ENCODE results near the gene OMP. TPM values are rescaled to one million over a fixed set of nuclear protein-coding genes. Genes with fewer than 3 reads are reported as not detected.

The OMP gene
- total and polyA plus RNA-seq, 2 donors (not counting 1 experiment from before 2014, with no cell fraction given), result not detected

DNA sequence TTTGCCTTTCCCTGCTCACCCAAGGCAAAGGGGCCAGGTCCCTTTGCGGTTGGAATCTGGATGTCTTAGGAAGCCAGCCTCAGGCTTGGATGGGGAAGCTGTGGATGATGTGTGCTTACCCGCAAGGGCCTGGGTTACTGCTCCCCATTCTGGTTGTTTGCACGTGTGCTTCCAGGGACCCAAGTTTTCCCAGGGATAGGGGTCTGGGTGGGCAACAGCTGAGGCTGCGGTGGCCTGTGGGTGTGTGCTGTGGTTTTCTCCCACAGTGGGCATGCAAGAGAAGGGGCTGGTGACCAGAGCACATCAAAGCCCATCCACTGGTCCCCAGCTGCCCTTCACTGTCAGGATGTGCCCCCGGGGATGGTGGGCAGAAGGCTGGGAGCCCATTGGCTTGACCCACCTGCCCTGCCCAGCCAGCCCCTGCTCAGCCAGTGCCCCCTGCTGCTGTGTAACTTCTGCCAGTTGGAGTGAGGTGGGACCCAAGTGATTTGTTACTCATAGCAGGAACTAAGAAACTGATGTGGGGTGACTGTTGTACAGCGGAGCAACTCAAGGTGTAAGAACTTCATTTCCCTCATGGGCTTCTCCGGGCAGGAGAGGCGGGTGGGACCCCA is 32.6 kb upstream of the OMP start:
- no peak for ATAC-seq (ENCODE audit: low read depth)

DNA sequence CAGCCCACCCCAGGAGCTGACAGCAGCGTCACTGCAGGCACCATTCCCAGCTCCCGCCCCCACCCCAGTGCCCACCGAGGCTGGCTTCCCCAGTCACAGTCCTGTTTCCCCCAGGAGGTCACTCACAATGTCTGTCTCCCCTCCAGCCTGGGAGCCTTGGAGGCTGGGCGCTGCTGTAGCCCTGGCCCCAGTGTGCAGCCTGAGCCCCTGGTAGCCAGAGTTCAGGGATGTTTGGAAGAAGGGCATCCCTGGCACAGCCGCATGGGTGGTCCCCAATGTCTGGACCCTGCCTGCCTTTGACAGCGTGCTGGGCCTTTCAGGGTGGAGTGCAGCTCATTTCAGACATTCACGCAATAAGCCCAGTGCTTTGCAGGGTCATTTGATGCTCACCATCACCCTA is 31.6 kb upstream of the OMP start:
- WGBS (ENCODE audit: insufficient coverage), result 91% methylated on average over 7 of the region's 7 CpGs
- Histone ChIP-seq H3K4me3 (ENCODE audit: control extremely low read depth in 1 of 5, extremely low read depth in 1 of 5, insufficient read depth in 1 of 5, low read depth in 2 of 5, low read length in 4 of 5) (no peak overlapping the region), H3K27me3 (replicated peaks in 1 of 4; ENCODE audit: control extremely low read depth in 1 of 4, control insufficient read depth in 3 of 4, insufficient read depth in 4 of 4, low read length in 3 of 4) (peaks cover 0 to 3% (median 0%) of the 10 kb centered on the region in 4 experiments), H3K9ac (ENCODE audit: low read length) (no peak overlapping the region), H3K9me3 (ENCODE audit: control extremely low read depth in 1 of 3, control insufficient read depth in 2 of 3, insufficient read depth in 1 of 3, low read length in 2 of 3) (no peaks in the 10 kb centered on the region), H3K79me2 (ENCODE audit: control insufficient read depth, insufficient read depth, low read length) (no peaks in the 10 kb centered on the region), H4K20me1 (ENCODE audit: control insufficient read depth, insufficient read depth, low read length, poor library complexity, severe bottlenecking) (no peaks in the 10 kb centered on the region), H3K4me2 (replicated peaks; ENCODE audit: low read depth, low read length, poor library complexity, severe bottlenecking) (no peak overlapping the region), H2AFZ (ENCODE audit: insufficient read depth, low read depth, low read length, poor library complexity, severe bottlenecking) (no peak overlapping the region), H3K36me3 (replicated peaks in 1 of 2; ENCODE audit: control extremely low read depth in 1 of 2, control insufficient read depth in 1 of 2, extremely low read depth in 1 of 2, insufficient read depth in 2 of 2, low read length in 1 of 2) (no peaks in the 10 kb centered on the region), H3K4me1 (ENCODE audit: control insufficient read depth in 2 of 2, insufficient read depth in 2 of 2, low read length in 2 of 2) (peaks cover 6 to 18% of the 10 kb centered on the region in 2 donors), H3K27ac (ENCODE audit: low read length in 2 of 2) (no peak overlapping the region)
- no peaks in the 10 kb centered on the region for H3K9me3 Mint-ChIP-seq (ENCODE audit: insufficient read depth)
- intact Hi-C loops (cut with micrococcal nuclease), result no loop called here
- ChIA-PET CTCF (no interaction called here), POLR2A (no interaction called here)
- DNase-seq (no peak), ATAC-seq (ENCODE audit: low read depth) (no peak)
- no peak overlapping the region for H3K4me3 Mint-ChIP-seq
- peaks cover 7% of the 10 kb centered on the region for H3K27me3 Mint-ChIP-seq
- H3K27ac Mint-ChIP-seq, result no peak overlapping the region
- TF ChIP-seq, protein P1, sequence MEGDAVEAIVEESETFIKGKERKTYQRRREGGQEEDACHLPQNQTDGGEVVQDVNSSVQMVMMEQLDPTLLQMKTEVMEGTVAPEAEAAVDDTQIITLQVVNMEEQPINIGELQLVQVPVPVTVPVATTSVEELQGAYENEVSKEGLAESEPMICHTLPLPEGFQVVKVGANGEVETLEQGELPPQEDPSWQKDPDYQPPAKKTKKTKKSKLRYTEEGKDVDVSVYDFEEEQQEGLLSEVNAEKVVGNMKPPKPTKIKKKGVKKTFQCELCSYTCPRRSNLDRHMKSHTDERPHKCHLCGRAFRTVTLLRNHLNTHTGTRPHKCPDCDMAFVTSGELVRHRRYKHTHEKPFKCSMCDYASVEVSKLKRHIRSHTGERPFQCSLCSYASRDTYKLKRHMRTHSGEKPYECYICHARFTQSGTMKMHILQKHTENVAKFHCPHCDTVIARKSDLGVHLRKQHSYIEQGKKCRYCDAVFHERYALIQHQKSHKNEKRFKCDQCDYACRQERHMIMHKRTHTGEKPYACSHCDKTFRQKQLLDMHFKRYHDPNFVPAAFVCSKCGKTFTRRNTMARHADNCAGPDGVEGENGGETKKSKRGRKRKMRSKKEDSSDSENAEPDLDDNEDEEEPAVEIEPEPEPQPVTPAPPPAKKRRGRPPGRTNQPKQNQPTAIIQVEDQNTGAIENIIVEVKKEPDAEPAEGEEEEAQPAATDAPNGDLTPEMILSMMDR (IDR thresholded peaks at IDR 0.05), result no peak
- TF ChIP-seq EZH2 (IDR thresholded peaks at IDR 0.05; ENCODE audit: borderline replicate concordance, insufficient read depth, low read depth, low read length, poor library complexity, severe bottlenecking), result no peak
- peaks cover 10% of the 10 kb centered on the region for H3K4me1 Mint-ChIP-seq

More for the DNA sequence above, 32.6 kb upstream of the OMP start:
- H3K27ac ChIP-seq (ENCODE audit: low read length in 2 of 2), result no peak overlapping the region
- H3K4me3 Mint-ChIP-seq, result no peak overlapping the region
- no peak for TF ChIP-seq EZH2 (IDR thresholded peaks at IDR 0.05; ENCODE audit: borderline replicate concordance, insufficient read depth, low read depth, low read length, poor library complexity, severe bottlenecking)
- TF ChIP-seq, protein P1 (IDR thresholded peaks at IDR 0.05), result no peak
- H3K4me1 Mint-ChIP-seq, result peaks cover 17% of the 10 kb centered on the region
- H3K9me3 ChIP-seq (ENCODE audit: control extremely low read depth in 1 of 3, control insufficient read depth in 2 of 3, insufficient read depth in 1 of 3, low read length in 2 of 3), result no peaks in the 10 kb centered on the region
- H2AFZ ChIP-seq (ENCODE audit: insufficient read depth, low read depth, low read length, poor library complexity, severe bottlenecking), result no peak overlapping the region
- H3K9ac ChIP-seq (ENCODE audit: low read length), result no peak overlapping the region
- intact Hi-C loops (cut with micrococcal nuclease), result loop anchor here (5.0 kb wide), 3 partner anchors 342 to 927 kb away; partner anchors contain the start of gene PAK1
- no peaks in the 10 kb centered on the region for H3K9me3 Mint-ChIP-seq (ENCODE audit: insufficient read depth)
- no peak for DNase-seq
- CTCF ChIA-PET, result interaction anchor here (0.8 kb wide), 1 partner anchor 21 kb away, joined by 3 read pairs; no protein-coding TSS in a partner anchor
- peaks cover 11 to 23% of the 10 kb centered on the region in 2 donors for H3K4me1 ChIP-seq (ENCODE audit: control insufficient read depth in 2 of 2, insufficient read depth in 2 of 2, low read length in 2 of 2)
- WGBS (ENCODE audit: insufficient coverage), result 89% methylated on average over 5 of the region's 8 CpGs
- peaks cover 7% of the 10 kb centered on the region for H3K27me3 Mint-ChIP-seq
- no peaks in the 10 kb centered on the region for H4K20me1 ChIP-seq (ENCODE audit: control insufficient read depth, insufficient read depth, low read length, poor library complexity, severe bottlenecking)
- POLR2A ChIA-PET, result interaction anchor here (0.7 kb wide), 1 partner anchor 23 kb away, joined by 3 read pairs; no protein-coding TSS in a partner anchor
- H3K27me3 ChIP-seq (replicated peaks in 1 of 4; ENCODE audit: control extremely low read depth in 1 of 4, control insufficient read depth in 3 of 4, insufficient read depth in 4 of 4, low read length in 3 of 4), result peaks cover 0 to 3% (median 0%) of the 10 kb centered on the region in 4 experiments
- H3K79me2 ChIP-seq (ENCODE audit: control insufficient read depth, insufficient read depth, low read length), result no peaks in the 10 kb centered on the region
- H3K27ac Mint-ChIP-seq, result no peak overlapping the region
- no peaks in the 10 kb centered on the region for H3K36me3 ChIP-seq (replicated peaks in 1 of 2; ENCODE audit: control extremely low read depth in 1 of 2, control insufficient read depth in 1 of 2, extremely low read depth in 1 of 2, insufficient read depth in 2 of 2, low read length in 1 of 2)
- H3K4me3 ChIP-seq (ENCODE audit: control extremely low read depth in 1 of 5, extremely low read depth in 1 of 5, insufficient read depth in 1 of 5, low read depth in 2 of 5, low read length in 4 of 5), result no peak overlapping the region
- H3K4me2 ChIP-seq (replicated peaks; ENCODE audit: low read depth, low read length, poor library complexity, severe bottlenecking), result no peak overlapping the region
